Measurements from ENCODE around the gene CALHM4.

DNA sequence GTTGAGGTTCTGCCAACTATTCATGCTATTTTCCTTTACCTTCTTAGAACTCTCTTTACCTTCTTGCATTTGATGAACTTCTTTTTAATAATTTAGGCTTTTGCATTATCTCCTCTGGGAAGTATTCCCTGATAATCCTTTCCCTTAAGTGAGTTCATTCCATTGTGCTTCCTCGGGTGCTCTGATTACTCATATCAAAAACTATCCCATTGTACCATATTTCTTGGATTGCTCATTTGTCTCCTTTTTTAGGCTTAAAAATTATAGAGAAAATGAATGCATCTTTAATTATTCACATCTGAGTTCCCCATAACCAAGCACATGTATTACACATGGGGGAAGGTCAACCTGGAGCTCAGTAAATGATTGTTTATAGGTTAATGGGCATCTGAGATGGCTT lies 2.5 kb downstream of the CALHM4 start:
- no peak for TF ChIP-seq EP300 (IDR thresholded peaks at IDR 0.05)
- TF ChIP-seq, protein P1, sequence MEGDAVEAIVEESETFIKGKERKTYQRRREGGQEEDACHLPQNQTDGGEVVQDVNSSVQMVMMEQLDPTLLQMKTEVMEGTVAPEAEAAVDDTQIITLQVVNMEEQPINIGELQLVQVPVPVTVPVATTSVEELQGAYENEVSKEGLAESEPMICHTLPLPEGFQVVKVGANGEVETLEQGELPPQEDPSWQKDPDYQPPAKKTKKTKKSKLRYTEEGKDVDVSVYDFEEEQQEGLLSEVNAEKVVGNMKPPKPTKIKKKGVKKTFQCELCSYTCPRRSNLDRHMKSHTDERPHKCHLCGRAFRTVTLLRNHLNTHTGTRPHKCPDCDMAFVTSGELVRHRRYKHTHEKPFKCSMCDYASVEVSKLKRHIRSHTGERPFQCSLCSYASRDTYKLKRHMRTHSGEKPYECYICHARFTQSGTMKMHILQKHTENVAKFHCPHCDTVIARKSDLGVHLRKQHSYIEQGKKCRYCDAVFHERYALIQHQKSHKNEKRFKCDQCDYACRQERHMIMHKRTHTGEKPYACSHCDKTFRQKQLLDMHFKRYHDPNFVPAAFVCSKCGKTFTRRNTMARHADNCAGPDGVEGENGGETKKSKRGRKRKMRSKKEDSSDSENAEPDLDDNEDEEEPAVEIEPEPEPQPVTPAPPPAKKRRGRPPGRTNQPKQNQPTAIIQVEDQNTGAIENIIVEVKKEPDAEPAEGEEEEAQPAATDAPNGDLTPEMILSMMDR (IDR thresholded peaks at IDR 0.05): no peak
